Psoas muscle (tissue), 7 donors: ENCODE measurements around the gene RBM48. TPM values are rescaled to one million over a fixed set of nuclear protein-coding genes. Genes with fewer than 3 reads are reported as not detected.

Source experiments
- polyA plus RNA-seq, 3 donors: library from polyadenylated mRNA; stranded (reverse); fragments of 200-250 nt; gene quantifications; one replicate each; pipeline ENCODE4 v1.2.3, GENCODE V29; 2013
- total RNA-seq, 4 donors: library from RNA; stranded (reverse); fragmentation: NEBNext Ultra II Directional in 2 of 4; extraction: Animal tissue kit (Norgen Biotek cat#: 25700) in 2 of 4; gene quantifications; one replicate each; pipeline versions ENCODE4 v1.2.1 to v1.2.4, GENCODE V29; 2021 to 2023
- donor health status: healthy with polysubstance abuse.
- donor health status: DM: no; HTN: no; CAD: no; lungs with moderate emphysema.
- donor health status: Bipolar disorder and iron deficiency.
- donor health status: healthy.
- donor health status: DM: no; HTN: no; CAD: no.
- donor health status: DM: no; HTN: no; CAD: no.
- donor health status: DM: yes; HTN: yes; CAD: no.

RBM48 gene
- total and polyA plus RNA-seq, 7 donors, result 7.7 to 28.0 (median 12.3) TPM

Other genes with a start within 250 kb of the RBM48 start
- gene GATAD1, start 81.3 kb upstream of the RBM48 start, total RNA-seq, result 10 to 100 TPM in 2 of 4 donors, 1 to 10 TPM in 2; 7.4 to 12.2 (median 9.0) TPM
- 10 to 100 TPM in 2 of 3 donors, 1 to 10 TPM in 1; 8.9 to 12.5 (median 10.7) TPM for gene GATAD1, start 81.3 kb upstream of the RBM48 start, polyA plus RNA-seq
- not detected for gene ERVW-1, start 50.8 kb upstream of the RBM48 start, total RNA-seq
- gene ERVW-1, start 50.8 kb upstream of the RBM48 start, polyA plus RNA-seq, result under 1 TPM in 1 of 3 donors, not detected in 2; 0.03 TPM
- 10 to 100 TPM; 11.1 to 14.2 (median 11.8) TPM for gene PEX1, start 275 bp upstream of the RBM48 start, total RNA-seq
- 1 to 10 TPM; 3.9 to 7.5 (median 6.7) TPM for gene PEX1, start 275 bp upstream of the RBM48 start, polyA plus RNA-seq
- 10 to 100 TPM in 2 of 4 donors, 1 to 10 TPM in 2; 9.1 to 16.3 (median 11.1) TPM for gene FAM133B, start 61.6 kb downstream of the RBM48 start, total RNA-seq
- gene FAM133B, start 61.6 kb downstream of the RBM48 start, polyA plus RNA-seq, result 10 to 100 TPM; 16.3 to 23.1 (median 17.4) TPM